B cell (primary cell): ENCODE measurements around the gene RBM42.

Experiments
- EZH2 ChIP-seq: IDR thresholded peaks from 2 replicates; pipeline ENCODE4 v1.6.1; 2012; ENCODE audit warnings: borderline replicate concordance, low read depth, mild to moderate bottlenecking, moderate library complexity, low read length; ENCODE audit not compliant: insufficient read depth, poor library complexity, severe bottlenecking
- TF ChIP-seq, protein P1 (sequence below): fragments of 200-600 bp; IDR thresholded peaks from one replicate; pipeline ENCODE4 v1.8.0; 2022; ENCODE audit warnings: antibody characterized with exemption, mild to moderate bottlenecking

DNA sequence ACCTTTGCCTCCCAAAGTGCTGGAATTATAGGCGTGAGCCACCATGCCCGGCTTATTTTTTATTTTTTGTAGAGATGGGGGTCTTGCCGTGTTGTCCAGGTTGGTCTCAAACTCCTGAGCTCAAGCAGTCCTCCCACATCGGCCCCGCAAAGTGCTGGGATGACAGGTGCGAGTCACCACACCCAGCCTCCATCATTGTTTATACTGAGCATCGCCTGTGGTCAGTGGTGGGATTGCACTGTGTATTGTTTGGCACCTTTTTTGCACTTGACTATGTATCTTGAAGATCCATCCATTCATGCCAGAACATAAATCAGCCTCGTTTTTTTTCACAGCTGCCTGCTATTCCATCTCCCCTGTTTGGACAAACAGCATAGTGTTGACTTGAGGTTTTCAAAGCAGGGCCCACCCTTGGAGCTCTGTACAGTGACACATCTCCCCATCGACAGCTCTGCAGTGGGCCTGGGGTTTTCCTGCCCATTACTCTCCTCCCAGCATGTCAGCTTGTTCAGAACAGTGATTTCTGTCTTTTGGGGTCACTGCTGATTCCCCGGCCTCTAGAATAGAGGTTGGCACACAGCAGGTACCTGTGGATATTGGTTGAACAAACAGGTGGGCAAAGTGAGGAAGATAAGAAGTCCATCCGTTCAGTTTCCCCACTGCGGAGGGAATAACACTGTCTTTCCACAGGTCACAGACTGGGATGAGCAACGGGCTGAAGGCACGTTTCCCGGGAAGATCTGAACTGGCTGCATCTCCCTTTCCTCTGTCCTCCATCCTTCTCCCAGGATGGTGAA lies 29.3 kb downstream of the RBM42 start:
- TF ChIP-seq, protein P1, sequence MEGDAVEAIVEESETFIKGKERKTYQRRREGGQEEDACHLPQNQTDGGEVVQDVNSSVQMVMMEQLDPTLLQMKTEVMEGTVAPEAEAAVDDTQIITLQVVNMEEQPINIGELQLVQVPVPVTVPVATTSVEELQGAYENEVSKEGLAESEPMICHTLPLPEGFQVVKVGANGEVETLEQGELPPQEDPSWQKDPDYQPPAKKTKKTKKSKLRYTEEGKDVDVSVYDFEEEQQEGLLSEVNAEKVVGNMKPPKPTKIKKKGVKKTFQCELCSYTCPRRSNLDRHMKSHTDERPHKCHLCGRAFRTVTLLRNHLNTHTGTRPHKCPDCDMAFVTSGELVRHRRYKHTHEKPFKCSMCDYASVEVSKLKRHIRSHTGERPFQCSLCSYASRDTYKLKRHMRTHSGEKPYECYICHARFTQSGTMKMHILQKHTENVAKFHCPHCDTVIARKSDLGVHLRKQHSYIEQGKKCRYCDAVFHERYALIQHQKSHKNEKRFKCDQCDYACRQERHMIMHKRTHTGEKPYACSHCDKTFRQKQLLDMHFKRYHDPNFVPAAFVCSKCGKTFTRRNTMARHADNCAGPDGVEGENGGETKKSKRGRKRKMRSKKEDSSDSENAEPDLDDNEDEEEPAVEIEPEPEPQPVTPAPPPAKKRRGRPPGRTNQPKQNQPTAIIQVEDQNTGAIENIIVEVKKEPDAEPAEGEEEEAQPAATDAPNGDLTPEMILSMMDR, result no peak
- TF ChIP-seq EZH2, result no peak
